Endodermal cell (in vitro differentiated cells): ENCODE results near the gene UBXN10. TPM values are rescaled to one million over a fixed set of nuclear protein-coding genes. Genes with fewer than 3 reads are reported as not detected.

Experiments used
- DNase-seq: peaks from one replicate; pipeline ENCODE4 v3.0.0-alpha.2; 2017
- H3K27ac ChIP-seq: 2 replicates; pipeline ENCODE4 v1.5.1; 2013; ENCODE audit warnings: mild to moderate bottlenecking, low read depth, low read length, moderate library complexity
- H3K27me3 ChIP-seq: 2 replicates; pipeline ENCODE4 v1.6.1; 2013; ENCODE audit warnings: mild to moderate bottlenecking, low read length, moderate library complexity; ENCODE audit not compliant: insufficient read depth, control insufficient read depth, poor library complexity, severe bottlenecking
- H3K36me3 ChIP-seq: 2 replicates; pipeline ENCODE4 v1.7.0; 2013; ENCODE audit warnings: mild to moderate bottlenecking, low read length, moderate library complexity; ENCODE audit not compliant: control insufficient read depth, insufficient read depth
- H3K4me1 ChIP-seq: one replicate; pipeline ENCODE4 v1.7.0; 2013; ENCODE audit warnings: low read length; ENCODE audit not compliant: control insufficient read depth, insufficient read depth
- H3K4me3 ChIP-seq: 2 replicates; pipeline ENCODE4 v1.5.1; 2013; ENCODE audit warnings: mild to moderate bottlenecking, low read length, moderate library complexity
- H3K9ac ChIP-seq: 2 replicates; pipeline ENCODE4 v1.6.1; 2013; ENCODE audit warnings: mild to moderate bottlenecking, low read length, moderate library complexity; ENCODE audit not compliant: poor library complexity, severe bottlenecking; ENCODE audit errors: extremely low read depth
- H3K9me3 ChIP-seq: 2 replicates; pipeline ENCODE4 v1.6.1; 2013; ENCODE audit warnings: mild to moderate bottlenecking, low read length, moderate library complexity; ENCODE audit not compliant: control insufficient read depth
- H3K27ac Mint-ChIP-seq: 2 replicates; pipeline ENCODE4 v1.8.0; 2020; ENCODE audit warnings: mixed read lengths
- H3K27me3 Mint-ChIP-seq: 2 replicates; pipeline ENCODE4 v1.8.0; 2021; ENCODE audit warnings: mild to moderate bottlenecking, mixed read lengths; ENCODE audit not compliant: insufficient read depth
- H3K36me3 Mint-ChIP-seq: 2 replicates; pipeline ENCODE4 v1.8.0; 2020; ENCODE audit warnings: low read depth, mixed read lengths
- H3K4me1 Mint-ChIP-seq: 2 replicates; pipeline ENCODE4 v1.8.0; 2020; ENCODE audit warnings: mixed read lengths
- H3K4me3 Mint-ChIP-seq: 2 replicates; pipeline ENCODE4 v1.8.0; 2020; ENCODE audit warnings: mild to moderate bottlenecking, moderate library complexity, mixed read lengths
- H3K9me3 Mint-ChIP-seq: 2 replicates; pipeline ENCODE4 v1.8.0; 2020; ENCODE audit warnings: mild to moderate bottlenecking, mixed read lengths
- WGBS, 2 experiments: methylation state at CpG; one replicate each; pipeline versions ENCODE4 v1.1.5 to v1.1.7; 2013; ENCODE audit warnings: missing lambda C conversion rate in 2 of 2, mixed read lengths in 1 of 2; ENCODE audit not compliant: insufficient coverage in 1 of 2, insufficient read length in 1 of 2; 5-methylcytosine and 5-hydroxymethylcytosine counted together
- total RNA-seq, 2 donors: library from RNA; stranded (reverse); fragmentation: NEBNext Ultra II Directional in 1 of 2; extraction: Animal tissue kit (Norgen Biotek cat#: 25700) in 1 of 2; gene quantifications; 2 replicates in 1 of 2; 3 replicates in 1 of 2; pipeline ENCODE4 v1.2.1, GENCODE V29; 2021
- TF ChIP-seq, protein P1 (sequence below): fragments of 200-600 bp; sonication (generic); conservative IDR thresholded peaks from 2 replicates; pipeline ENCODE4 v1.5.0; 2021; ENCODE audit warnings: antibody characterized with exemption, mild to moderate bottlenecking

Gene UBXN10
- total RNA-seq, 2 donors from 2014 or later, result 1.7 to 2.6 TPM

DNA sequence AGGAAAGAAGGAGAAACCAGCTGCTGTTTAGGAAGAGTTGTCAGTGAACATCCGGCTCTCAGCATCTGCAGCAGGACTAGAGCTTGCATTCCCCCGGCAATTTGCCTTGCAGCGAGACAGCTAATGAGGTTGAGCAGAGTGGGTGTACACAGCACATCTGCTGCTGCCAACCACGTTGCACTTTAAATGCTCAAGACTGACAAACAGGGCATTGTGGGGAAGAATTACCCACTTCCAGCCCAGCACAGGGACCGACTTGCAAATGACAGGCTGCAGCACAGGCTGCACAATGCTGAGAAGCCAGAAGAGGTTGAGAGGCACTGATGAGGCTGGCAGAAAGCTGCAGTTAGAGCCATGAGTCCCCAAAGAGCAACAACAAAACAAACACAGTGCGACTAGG is 48.0 kb downstream of the UBXN10 start:
- peaks cover 13% of the 10 kb centered on the region for H3K9me3 Mint-ChIP-seq
- H3K4me1 Mint-ChIP-seq, result peaks cover 2% of the 10 kb centered on the region
- H3K36me3 Mint-ChIP-seq, result no peaks in the 10 kb centered on the region

DNA sequence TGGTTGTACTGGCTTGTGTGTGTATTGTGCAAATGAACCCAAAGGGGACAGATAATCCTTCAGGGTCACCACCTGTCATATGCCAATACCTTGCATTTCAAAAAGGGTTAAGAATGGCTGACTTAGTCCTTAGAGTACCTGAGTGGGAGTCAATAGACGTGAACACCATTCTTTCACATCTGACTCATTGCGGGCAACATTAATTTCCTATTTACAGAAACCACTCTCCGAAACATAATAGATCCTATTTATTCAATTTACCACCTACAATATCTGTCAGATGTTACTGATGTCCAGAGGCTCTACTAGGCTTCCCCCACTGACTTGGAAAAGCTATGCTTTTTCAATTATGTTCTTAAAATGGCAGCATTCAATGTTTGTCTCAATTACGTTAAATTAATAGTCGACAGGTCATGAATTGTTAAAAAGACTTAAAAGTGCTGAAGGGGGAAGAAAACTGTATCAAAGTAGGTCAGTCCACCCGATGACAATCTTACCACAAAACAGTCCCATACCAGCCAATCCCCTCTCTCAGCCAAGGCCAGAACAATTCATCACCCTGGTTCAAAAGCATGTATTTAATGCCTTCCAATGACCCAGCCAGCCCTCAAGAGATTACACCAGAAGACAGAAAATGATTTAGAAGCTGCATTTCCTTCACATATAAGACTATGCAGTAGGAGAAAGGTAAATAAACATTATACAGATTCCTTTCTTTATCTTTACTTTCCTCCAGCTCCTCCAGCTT is 49.1 kb downstream of the UBXN10 start:
- Mint-ChIP-seq H3K27me3 (peaks cover 4% of the 10 kb centered on the region), H3K4me3 (no peak overlapping the region), H3K9me3 (peaks cover 13% of the 10 kb centered on the region), H3K4me1 (peaks cover 4% of the 10 kb centered on the region), H3K27ac (no peak overlapping the region), H3K36me3 (no peaks in the 10 kb centered on the region)
- H3K27ac ChIP-seq, result no peak overlapping the region
- peaks cover 7% of the 10 kb centered on the region for H3K4me1 ChIP-seq
- 90% methylated on average over 5 to 6 of the region's 6 CpGs for WGBS, 2 experiments
- H3K4me3 ChIP-seq, result no peak overlapping the region
- TF ChIP-seq, protein P1, sequence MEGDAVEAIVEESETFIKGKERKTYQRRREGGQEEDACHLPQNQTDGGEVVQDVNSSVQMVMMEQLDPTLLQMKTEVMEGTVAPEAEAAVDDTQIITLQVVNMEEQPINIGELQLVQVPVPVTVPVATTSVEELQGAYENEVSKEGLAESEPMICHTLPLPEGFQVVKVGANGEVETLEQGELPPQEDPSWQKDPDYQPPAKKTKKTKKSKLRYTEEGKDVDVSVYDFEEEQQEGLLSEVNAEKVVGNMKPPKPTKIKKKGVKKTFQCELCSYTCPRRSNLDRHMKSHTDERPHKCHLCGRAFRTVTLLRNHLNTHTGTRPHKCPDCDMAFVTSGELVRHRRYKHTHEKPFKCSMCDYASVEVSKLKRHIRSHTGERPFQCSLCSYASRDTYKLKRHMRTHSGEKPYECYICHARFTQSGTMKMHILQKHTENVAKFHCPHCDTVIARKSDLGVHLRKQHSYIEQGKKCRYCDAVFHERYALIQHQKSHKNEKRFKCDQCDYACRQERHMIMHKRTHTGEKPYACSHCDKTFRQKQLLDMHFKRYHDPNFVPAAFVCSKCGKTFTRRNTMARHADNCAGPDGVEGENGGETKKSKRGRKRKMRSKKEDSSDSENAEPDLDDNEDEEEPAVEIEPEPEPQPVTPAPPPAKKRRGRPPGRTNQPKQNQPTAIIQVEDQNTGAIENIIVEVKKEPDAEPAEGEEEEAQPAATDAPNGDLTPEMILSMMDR, result no peak
- no peak for DNase-seq
- H3K27me3 ChIP-seq, result no peaks in the 10 kb centered on the region
- H3K9ac ChIP-seq, result no peak overlapping the region
- no peaks in the 10 kb centered on the region for H3K36me3 ChIP-seq
- no peaks in the 10 kb centered on the region for H3K9me3 ChIP-seq

More for the DNA sequence above, 48.0 kb downstream of the UBXN10 start:
- H3K4me3 ChIP-seq, result no peak overlapping the region
- H3K4me3 Mint-ChIP-seq, result no peak overlapping the region
- TF ChIP-seq, protein P1, result no peak
- no peaks in the 10 kb centered on the region for H3K27me3 ChIP-seq
- H3K27me3 Mint-ChIP-seq, result peaks cover 7% of the 10 kb centered on the region
- no peaks in the 10 kb centered on the region for H3K36me3 ChIP-seq
- no peak overlapping the region for H3K27ac ChIP-seq
- peaks cover 7% of the 10 kb centered on the region for H3K4me1 ChIP-seq
- no peak for DNase-seq
- no peaks in the 10 kb centered on the region for H3K9me3 ChIP-seq
- no peak overlapping the region for H3K27ac Mint-ChIP-seq
- H3K9ac ChIP-seq, result no peak overlapping the region
- WGBS, 2 experiments, result 72 to 74% methylated on average over 6 of the region's 6 CpGs

DNA sequence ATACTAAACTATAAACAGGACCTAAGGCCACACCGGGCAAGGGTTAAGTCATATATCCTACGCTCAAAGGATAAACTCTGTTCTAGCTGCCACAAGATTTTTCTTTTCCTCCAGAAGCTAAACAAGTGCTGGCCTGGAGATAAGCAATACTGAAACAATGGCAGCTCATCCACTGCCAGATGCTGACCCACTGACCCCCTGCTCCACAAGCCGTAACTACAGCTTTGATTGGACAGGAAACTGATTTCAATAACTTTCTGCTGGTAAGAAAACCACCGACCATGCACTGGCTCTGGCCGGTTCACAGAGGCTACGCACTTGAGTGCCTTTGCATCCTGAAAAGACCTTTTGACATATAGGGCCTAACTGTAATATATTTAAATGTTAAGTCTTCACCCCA is 51.8 kb downstream of the UBXN10 start:
- Histone ChIP-seq H3K36me3 (no peaks in the 10 kb centered on the region), H3K4me3 (no peak overlapping the region), H3K9me3 (no peaks in the 10 kb centered on the region), H3K27me3 (no peaks in the 10 kb centered on the region), H3K27ac (no peak overlapping the region), H3K4me1 (peaks cover 7% of the 10 kb centered on the region), H3K9ac (no peak overlapping the region)
- Mint-ChIP-seq H3K27me3 (peaks cover 10% of the 10 kb centered on the region), H3K36me3 (no peaks in the 10 kb centered on the region), H3K27ac (no peak overlapping the region), H3K4me3 (no peak overlapping the region), H3K4me1 (peaks cover 7% of the 10 kb centered on the region), H3K9me3 (peaks cover 8% of the 10 kb centered on the region)
- no peak for DNase-seq
- TF ChIP-seq, protein P1, result no peak
- WGBS, 2 experiments, result 79 to 88% methylated on average over 3 to 6 of the region's 6 CpGs
